Astrocyte (in vitro differentiated cells and primary cell): ENCODE results near the gene APOBEC3F.
"Not testable (repeated sequence)": the region's sequence is repeated elsewhere in the genome, so short reads cannot be mapped to it uniquely, and the experiment has no call there.

Experiments
- CTCF ChIP-seq: IDR thresholded peaks from 2 replicates; pipeline ENCODE4 v1.5.1; 2011; ENCODE audit warnings: low read depth, mild to moderate bottlenecking, inconsistent platforms, low read length, moderate library complexity; ENCODE audit not compliant: insufficient read depth
- EZH2 ChIP-seq: IDR thresholded peaks from 2 replicates; pipeline ENCODE4 v1.6.1; 2012; ENCODE audit warnings: mild to moderate bottlenecking, low read length, inconsistent platforms; ENCODE audit not compliant: insufficient read depth

- TF ChIP-seq CTCF, EZH2: not testable (repeated sequence)
Measured at GRCh38 chr22:39061951-39062350, 21.3 kb downstream of the APOBEC3F start.
